Fibroblast of lung (primary cell): ENCODE results near the gene MED28.

Experiments used
- CTCF ChIP-seq, 2 donors: IDR thresholded peaks in 1 of 2; conservative IDR thresholded peaks in 1 of 2; 1 replicate in 1 of 2; 2 replicates in 1 of 2; pipeline ENCODE4 v1.5.1; 2011 to 2012; ENCODE audit warnings: low read length in 2 of 2, control low read depth in 1 of 2, inconsistent platforms in 1 of 2, low read depth in 1 of 2, mild to moderate bottlenecking in 1 of 2
- EZH2 ChIP-seq: IDR thresholded peaks from 2 replicates; pipeline ENCODE4 v1.5.1; 2012; ENCODE audit warnings: low read length, control low read depth, mild to moderate bottlenecking; ENCODE audit errors: missing control alignments

- TF ChIP-seq CTCF (conservative IDR thresholded peaks at IDR 0.05 in 1 of 2, IDR thresholded peaks at IDR 0.05 in 1 of 2; ENCODE audit: low read depth in 1 of 2, low read length in 2 of 2) (peak in 1 of 2 donors; percentile 8), EZH2 (no peak)
Observed at GRCh38 chr4:17614416-17615299, at the start of gene MED28.
